Sigmoid colon (tissue), 7 donors: ENCODE measurements around the gene PPP1R9B. TPM values are rescaled to one million over a fixed set of nuclear protein-coding genes. Genes with fewer than 3 reads are reported as not detected.

Source experiments
- DNase-seq: peaks from one replicate; pipeline ENCODE4 v3.0.0-alpha.2; 2019
- H3K27ac ChIP-seq, 4 donors: fragments of 200-600 bp; sonication (generic); one replicate each; pipeline ENCODE4 v1.5.1; 2016 to 2019; ENCODE audit warnings: mild to moderate bottlenecking in 1 of 4
- H3K27me3 ChIP-seq, 3 donors: fragments of 200-600 bp; sonication (generic); one replicate each; pipeline ENCODE4 v1.5.1; 2019; ENCODE audit warnings: mild to moderate bottlenecking in 1 of 3
- H3K36me3 ChIP-seq, 4 donors: fragments of 200-600 bp; sonication (generic); one replicate each; pipeline ENCODE4 v1.5.1; 2016 to 2019
- H3K4me1 ChIP-seq, 4 donors: fragments of 200-600 bp; sonication (generic); one replicate each; pipeline ENCODE4 v1.5.1; 2017 to 2019
- H3K4me3 ChIP-seq, 4 donors: fragments of 200-600 bp; sonication (generic); one replicate each; pipeline ENCODE4 v1.5.1; 2017 to 2019; ENCODE audit warnings: mild to moderate bottlenecking in 2 of 4, moderate library complexity in 1 of 4
- H3K9me3 ChIP-seq, 4 donors: fragments of 200-600 bp in 3 of 4; sonication (generic) in 3 of 4; one replicate each; pipeline versions ENCODE4 v1.5.1 to v1.6.1; 2013 to 2019
- POLR2A ChIP-seq, 2 donors: fragments of 450-650 bp; IDR thresholded peaks; one replicate each; pipeline ENCODE4 v1.6.1; 2016; ENCODE audit warnings: antibody characterized with exemption in 2 of 2, mild to moderate bottlenecking in 2 of 2, moderate library complexity in 2 of 2
- WGBS, 2 donors: extraction: QIAGEN DNeasy Blood & Tissue Kit; methylation state at CpG; one replicate each; pipeline ENCODE4 v1.1.7; 2013; 5-methylcytosine and 5-hydroxymethylcytosine counted together
- intact Hi-C: fragments of 100-400 bp; cut with DNase I; formaldehyde crosslinking; loops from one replicate; pipeline ENCODE4 v1.15.1; 2023
- polyA plus RNA-seq, 3 donors: library from polyadenylated mRNA; stranded (reverse); fragments of 200-250 nt; gene quantifications; one replicate each; pipeline ENCODE4 v1.2.3, GENCODE V29; 2013
- total RNA-seq, 4 donors: library from RNA; depleted of rRNA; stranded (reverse); fragments of >200 nt; gene quantifications; one replicate each; pipeline ENCODE4 v1.1.0, GENCODE V29; 2016
- TF ChIP-seq, protein P1 (sequence below), 4 experiments: fragments of 450-650 bp in 3 of 4; fragments of 200-600 bp in 1 of 4; IDR thresholded peaks; one replicate each; pipeline ENCODE4 v1.5.1; 2016 to 2019; ENCODE audit warnings: antibody characterized with exemption in 4 of 4, mild to moderate bottlenecking in 3 of 4, moderate library complexity in 2 of 4
- donor health status: healthy with polysubstance abuse.
- donor health status: Bipolar disorder and iron deficiency.
- donor health status: healthy.

The PPP1R9B gene
- total and polyA plus RNA-seq, 7 donors, result 9.0 to 38.7 (median 16.8) TPM

DNA sequence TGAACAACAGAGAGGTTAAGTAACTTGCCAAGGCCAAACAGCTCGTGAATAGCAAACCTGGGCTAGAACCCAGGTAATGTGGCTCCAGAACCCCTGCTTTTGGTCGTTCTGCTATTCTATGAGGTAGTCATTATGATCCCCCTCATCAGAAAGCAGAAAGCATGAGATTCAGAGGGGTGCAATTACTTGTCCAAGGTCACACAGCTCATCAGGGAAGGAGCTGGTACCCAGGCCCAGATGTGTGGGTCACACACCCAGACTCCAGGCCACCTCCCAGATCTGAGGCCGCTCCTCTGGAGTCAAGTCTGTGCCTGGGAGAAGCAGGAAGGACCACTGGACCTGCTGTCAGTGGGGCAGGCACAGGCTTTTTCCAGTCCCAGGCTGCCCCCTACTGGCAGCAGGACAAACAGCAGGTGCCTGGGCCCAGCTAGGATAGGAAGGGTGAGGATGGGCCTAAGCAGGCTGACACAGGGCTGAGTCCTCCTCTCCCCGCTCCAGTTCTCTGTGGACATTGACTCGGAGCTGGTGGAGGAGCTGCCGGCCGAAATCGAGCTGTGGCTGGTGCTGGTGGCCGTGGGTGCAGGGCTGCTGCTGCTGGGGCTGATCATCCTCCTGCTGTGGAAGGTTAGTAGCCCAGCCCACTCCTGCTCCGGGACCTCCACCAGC, 63.1 kb downstream of the PPP1R9B start:
- DNase-seq, result peak; percentile 87
- Histone ChIP-seq H3K4me3 (no peak overlapping the region), H3K27me3 (no peaks in the 10 kb centered on the region), H3K4me1 (no peaks in the 10 kb centered on the region), H3K36me3 (peaks cover 0 to 36% (median 13%) of the 10 kb centered on the region in 4 donors), H3K27ac (peak overlapping the region in 1 of 4 donors; percentile 13), H3K9me3 (no peaks in the 10 kb centered on the region)
- intact Hi-C loops, result loop anchor here (1.0 kb wide), 1 partner anchor 61 kb away; no protein-coding TSS in a partner anchor
- no peak for TF ChIP-seq POLR2A (IDR thresholded peaks at IDR 0.05)
- TF ChIP-seq, protein P1, sequence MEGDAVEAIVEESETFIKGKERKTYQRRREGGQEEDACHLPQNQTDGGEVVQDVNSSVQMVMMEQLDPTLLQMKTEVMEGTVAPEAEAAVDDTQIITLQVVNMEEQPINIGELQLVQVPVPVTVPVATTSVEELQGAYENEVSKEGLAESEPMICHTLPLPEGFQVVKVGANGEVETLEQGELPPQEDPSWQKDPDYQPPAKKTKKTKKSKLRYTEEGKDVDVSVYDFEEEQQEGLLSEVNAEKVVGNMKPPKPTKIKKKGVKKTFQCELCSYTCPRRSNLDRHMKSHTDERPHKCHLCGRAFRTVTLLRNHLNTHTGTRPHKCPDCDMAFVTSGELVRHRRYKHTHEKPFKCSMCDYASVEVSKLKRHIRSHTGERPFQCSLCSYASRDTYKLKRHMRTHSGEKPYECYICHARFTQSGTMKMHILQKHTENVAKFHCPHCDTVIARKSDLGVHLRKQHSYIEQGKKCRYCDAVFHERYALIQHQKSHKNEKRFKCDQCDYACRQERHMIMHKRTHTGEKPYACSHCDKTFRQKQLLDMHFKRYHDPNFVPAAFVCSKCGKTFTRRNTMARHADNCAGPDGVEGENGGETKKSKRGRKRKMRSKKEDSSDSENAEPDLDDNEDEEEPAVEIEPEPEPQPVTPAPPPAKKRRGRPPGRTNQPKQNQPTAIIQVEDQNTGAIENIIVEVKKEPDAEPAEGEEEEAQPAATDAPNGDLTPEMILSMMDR (IDR thresholded peaks at IDR 0.05), result peak; percentile 95 to 97 (median 97)
- 45 to 50% methylated on average over 10 of the region's 10 CpGs for WGBS, 2 donors

Other genes with a start within 250 kb of the PPP1R9B start
- gene DLX4, start 181.5 kb downstream of the PPP1R9B start, total RNA-seq, result not detected
- gene DLX4, start 181.5 kb downstream of the PPP1R9B start, polyA plus RNA-seq, result under 1 TPM in 1 of 3 donors, not detected in 2; 0.34 TPM
- gene DLX3, start 155.5 kb downstream of the PPP1R9B start, total RNA-seq, result under 1 TPM in 1 of 4 donors, not detected in 3; 0.27 TPM
- under 1 TPM in 1 of 3 donors, not detected in 2; 0.07 TPM for gene DLX3, start 155.5 kb downstream of the PPP1R9B start, polyA plus RNA-seq
- 10 to 100 TPM; 19.9 to 54.0 (median 39.5) TPM for gene ITGA3, start 94.6 kb downstream of the PPP1R9B start, total RNA-seq
- gene ITGA3, start 94.6 kb downstream of the PPP1R9B start, polyA plus RNA-seq, result 10 to 100 TPM; 15.6 to 85.1 (median 17.1) TPM
- gene PDK2, start 55.3 kb downstream of the PPP1R9B start, total RNA-seq, result 10 to 100 TPM; 40.3 to 82.8 (median 45.7) TPM
- gene PDK2, start 55.3 kb downstream of the PPP1R9B start, polyA plus RNA-seq, result 10 to 100 TPM; 23.1 to 56.5 (median 43.9) TPM
- 1 to 10 TPM in 1 of 4 donors, under 1 TPM in 3; 0.16 to 2.5 (median 0.63) TPM for gene SAMD14, start 20.5 kb downstream of the PPP1R9B start, total RNA-seq
- gene SAMD14, start 20.5 kb downstream of the PPP1R9B start, polyA plus RNA-seq, result 1 to 10 TPM in 2 of 3 donors, under 1 TPM in 1; 0.92 to 1.3 (median 1.2) TPM
- 10 to 100 TPM; 27.3 to 80.1 (median 56.1) TPM for gene SGCA, start 15.3 kb upstream of the PPP1R9B start, total RNA-seq
- gene SGCA, start 15.3 kb upstream of the PPP1R9B start, polyA plus RNA-seq, result 1 to 10 TPM; 2.5 to 7.2 (median 4.6) TPM
- gene COL1A1, start 51.0 kb upstream of the PPP1R9B start, total RNA-seq, result 100 to 1,000 TPM in 1 of 4 donors, 10 to 100 TPM in 3; 43.6 to 459 (median 71.4) TPM
- 10 to 100 TPM in 2 of 3 donors, 1 to 10 TPM in 1; 7.8 to 96.7 (median 10.2) TPM for gene COL1A1, start 51.0 kb upstream of the PPP1R9B start, polyA plus RNA-seq
- not detected for gene TMEM92, start 123.8 kb upstream of the PPP1R9B start, total RNA-seq
- 1 to 10 TPM; 2.5 to 9.7 (median 3.6) TPM for gene TMEM92, start 123.8 kb upstream of the PPP1R9B start, polyA plus RNA-seq
- gene XYLT2, start 195.4 kb upstream of the PPP1R9B start, total RNA-seq, result 10 to 100 TPM; 16.2 to 27.4 (median 18.3) TPM
- gene XYLT2, start 195.4 kb upstream of the PPP1R9B start, polyA plus RNA-seq, result 10 to 100 TPM in 1 of 3 donors, 1 to 10 TPM in 2; 1.8 to 14.5 (median 2.5) TPM
- gene MRPL27, start 222.5 kb upstream of the PPP1R9B start, total RNA-seq, result 10 to 100 TPM; 64.0 to 94.6 (median 75.6) TPM
- gene MRPL27, start 222.5 kb upstream of the PPP1R9B start, polyA plus RNA-seq, result 100 to 1,000 TPM; 151 to 234 (median 220) TPM
- under 1 TPM in 1 of 4 donors, not detected in 3; 0.36 TPM for gene EME1, start 222.6 kb upstream of the PPP1R9B start, total RNA-seq
- 1 to 10 TPM in 2 of 3 donors, not detected in 1; 1.2 to 3.5 TPM for gene EME1, start 222.6 kb upstream of the PPP1R9B start, polyA plus RNA-seq
- gene LRRC59, start 246.8 kb upstream of the PPP1R9B start, total RNA-seq, result 10 to 100 TPM; 32.4 to 38.8 (median 35.2) TPM
- gene LRRC59, start 246.8 kb upstream of the PPP1R9B start, polyA plus RNA-seq, result 100 to 1,000 TPM in 1 of 3 donors, 10 to 100 TPM in 2; 78.1 to 116 (median 84.6) TPM